HUDEP-2 (cell line): ENCODE results near the gene KLRC1.
A peak's percentile ranks its signal among the peaks of the same experiment; 100 is the strongest.
"Not testable (repeated sequence)": the region's sequence is repeated elsewhere in the genome, so short reads cannot be mapped to it uniquely, and the experiment has no call there.

Experiments
- DNase-seq, 76 experiments: peaks; one replicate each; lab custom pipeline; 2025; ENCODE audit not compliant: unreplicated experiment in 76 of 76; lab: John Stamatoyannopoulos, UW

The KLRC1 gene

GRCh38 chr12:10424260-10424899 is 28.8 kb downstream of the KLRC1 start:
- not testable (repeated sequence) for DNase-seq

GRCh38 chr12:10422159-10422558 is 31.0 kb downstream of the KLRC1 start:
- not testable (repeated sequence) for DNase-seq

GRCh38 chr12:10420334-10420733 is 32.8 kb downstream of the KLRC1 start, which contains the start of gene KLRC3:
KLRC3 (minus strand) TSS chr12:10420595; CDS start chr12:10420550, 45 bp downstream.
- peak in 1 of 76 experiments; percentile 2 for DNase-seq

- peak in 2 of 76 experiments; percentile 4 to 10 for DNase-seq
These were observed 43.8 kb downstream of the KLRC1 start, which contains the start of gene KLRC4 for GRCh38 chr12:10409392-10409791. KLRC4 (minus strand) TSS chr12:10409757; CDS start chr12:10409575, 182 bp downstream.

GRCh38 chr12:10408842-10409241 is 44.3 kb downstream of the KLRC1 start:
- DNase-seq = no peak

- DNase-seq = no peak
These were observed 46.5 kb downstream of the KLRC1 start for GRCh38 chr12:10406725-10407124.

- no peak for DNase-seq
These were observed 47.9 kb downstream of the KLRC1 start for GRCh38 chr12:10405294-10405693.

- DNase-seq = no peak
These were observed 48.4 kb downstream of the KLRC1 start for GRCh38 chr12:10404798-10405197.

- no peak for DNase-seq
These were observed 52.3 kb downstream of the KLRC1 start for GRCh38 chr12:10400829-10401228.

GRCh38 chr12:10398168-10398567 is 55.0 kb downstream of the KLRC1 start:
- no peak for DNase-seq

- DNase-seq = no peak
These were observed 55.9 kb downstream of the KLRC1 start for GRCh38 chr12:10397296-10397695.

GRCh38 chr12:10396176-10396575 is 57.0 kb downstream of the KLRC1 start:
- DNase-seq = not testable (repeated sequence)
